ENCODE results near the gene RGS17. TPM values are rescaled to one million over a fixed set of nuclear protein-coding genes. Genes with fewer than 3 reads are reported as not detected.

RGS17 gene
- total and polyA plus RNA-seq, 10 of the 15 experiments (the other 5 are each of a cell fraction or from before 2014, with no cell fraction given), result 0.06 to 0.29 (median 0.14) TPM; not detected in 4

GRCh38 chr6:153099636-153100035 is 31.4 kb downstream of the RGS17 start:
- Histone ChIP-seq H3K4me2 (ENCODE audit: control insufficient read depth, insufficient read depth) (peak overlapping the region; percentile 74), H4K20me1 (ENCODE audit: control insufficient read depth, insufficient read depth) (no peaks in the 10 kb centered on the region), H3K36me3 (ENCODE audit: control insufficient read depth in 2 of 2, insufficient read depth in 2 of 2, low read length in 1 of 2) (no peaks in the 10 kb centered on the region), H3K9me3 (replicated peaks; ENCODE audit: control insufficient read depth, insufficient read depth, low read length) (no peaks in the 10 kb centered on the region), H3K27ac (ENCODE audit: control insufficient read depth, insufficient read depth) (no peak overlapping the region), H2AFZ (ENCODE audit: control insufficient read depth, low read depth, low read length) (peak overlapping the region; percentile 63), H3K27me3 (replicated peaks in 1 of 2; ENCODE audit: control insufficient read depth in 2 of 2, insufficient read depth in 2 of 2, low read length in 1 of 2) (no peaks in the 10 kb centered on the region), H3K4me1 (ENCODE audit: control insufficient read depth, insufficient read depth, low read length) (no peaks in the 10 kb centered on the region), H3K4me3 (no peak overlapping the region), H3K79me2 (ENCODE audit: control insufficient read depth, insufficient read depth, low read length) (no peaks in the 10 kb centered on the region), H3K9ac (ENCODE audit: control insufficient read depth, insufficient read depth, low read length) (no peak overlapping the region; the same call in 1 of the 2 replicates)
- ATAC-seq (peak; percentile 79), FAIRE-seq (no peak), DNase-seq (ENCODE audit: low read depth, low spot score) (no peak)
- ChIA-PET SMC1A (ENCODE audit: uncharacterized antibody, unreplicated experiment) (interaction anchor here (1.0 to 1.6 kb wide), 5 partner anchors 12 to 20 kb away, joined by 3 to 9 read pairs (median 5); no protein-coding TSS in a partner anchor), RAD21 (ENCODE audit: unreplicated experiment) (interaction anchor here (0.9 to 1.0 kb wide), 5 partner anchors 10 to 19 kb away, joined by 3 to 5 read pairs (median 4); no protein-coding TSS in a partner anchor), CTCF (interaction anchor here (1.1 to 1.3 kb wide), 2 partner anchors 10 to 13 kb away, joined by 3 to 7 read pairs; no protein-coding TSS in a partner anchor), POLR2A (interaction anchor here (0.7 kb wide), 1 partner anchor 8 kb away, joined by 4 read pairs; no protein-coding TSS in a partner anchor)
- intact Hi-C loops (cut with micrococcal nuclease; ENCODE audit: unreplicated experiment), result no loop called here
- BruUV-seq (replicated peaks), result no TSS peak
- 14% methylated on average over 3 of the region's 3 CpGs for WGBS (ENCODE audit: insufficient coverage, insufficient replicate concordance, low lambda C conversion rate, missing lambda C conversion rate)
- TF ChIP-seq, protein P1, sequence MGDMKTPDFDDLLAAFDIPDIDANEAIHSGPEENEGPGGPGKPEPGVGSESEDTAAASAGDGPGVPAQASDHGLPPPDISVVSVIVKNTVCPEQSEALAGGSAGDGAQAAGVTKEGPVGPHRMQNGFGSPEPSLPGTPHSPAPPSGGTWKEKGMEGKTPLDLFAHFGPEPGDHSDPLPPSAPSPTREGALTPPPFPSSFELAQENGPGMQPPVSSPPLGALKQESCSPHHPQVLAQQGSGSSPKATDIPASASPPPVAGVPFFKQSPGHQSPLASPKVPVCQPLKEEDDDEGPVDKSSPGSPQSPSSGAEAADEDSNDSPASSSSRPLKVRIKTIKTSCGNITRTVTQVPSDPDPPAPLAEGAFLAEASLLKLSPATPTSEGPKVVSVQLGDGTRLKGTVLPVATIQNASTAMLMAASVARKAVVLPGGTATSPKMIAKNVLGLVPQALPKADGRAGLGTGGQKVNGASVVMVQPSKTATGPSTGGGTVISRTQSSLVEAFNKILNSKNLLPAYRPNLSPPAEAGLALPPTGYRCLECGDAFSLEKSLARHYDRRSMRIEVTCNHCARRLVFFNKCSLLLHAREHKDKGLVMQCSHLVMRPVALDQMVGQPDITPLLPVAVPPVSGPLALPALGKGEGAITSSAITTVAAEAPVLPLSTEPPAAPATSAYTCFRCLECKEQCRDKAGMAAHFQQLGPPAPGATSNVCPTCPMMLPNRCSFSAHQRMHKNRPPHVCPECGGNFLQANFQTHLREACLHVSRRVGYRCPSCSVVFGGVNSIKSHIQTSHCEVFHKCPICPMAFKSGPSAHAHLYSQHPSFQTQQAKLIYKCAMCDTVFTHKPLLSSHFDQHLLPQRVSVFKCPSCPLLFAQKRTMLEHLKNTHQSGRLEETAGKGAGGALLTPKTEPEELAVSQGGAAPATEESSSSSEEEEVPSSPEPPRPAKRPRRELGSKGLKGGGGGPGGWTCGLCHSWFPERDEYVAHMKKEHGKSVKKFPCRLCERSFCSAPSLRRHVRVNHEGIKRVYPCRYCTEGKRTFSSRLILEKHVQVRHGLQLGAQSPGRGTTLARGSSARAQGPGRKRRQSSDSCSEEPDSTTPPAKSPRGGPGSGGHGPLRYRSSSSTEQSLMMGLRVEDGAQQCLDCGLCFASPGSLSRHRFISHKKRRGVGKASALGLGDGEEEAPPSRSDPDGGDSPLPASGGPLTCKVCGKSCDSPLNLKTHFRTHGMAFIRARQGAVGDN (IDR thresholded peaks at IDR 0.05), result no peak
- TF ChIP-seq MLLT1 (IDR thresholded peaks at IDR 0.05) (0 out of 2 replicates have a peak, but pooled peaks have one; percentile 17), RAD51 (IDR thresholded peaks at IDR 0.05) (no peak), ZNF24 (IDR thresholded peaks at IDR 0.05) (peak; percentile 54; the same call in 1 of the 2 replicates), ZBTB33 (IDR thresholded peaks at IDR 0.05) (no peak)
- in situ Hi-C loops (cut with MboI), result no loop called here
